HUES64 (cell line): ENCODE results near the gene CLEC11A.

ENCODE experiments used
- H3K27ac ChIP-seq: 2 replicates; pipeline ENCODE4 v1.7.0; 2013; ENCODE audit warnings: low read depth, low read length, inconsistent platforms
- H3K27me3 ChIP-seq: 2 replicates; pipeline ENCODE4 v1.6.1; 2013; ENCODE audit warnings: mild to moderate bottlenecking, low read length; ENCODE audit not compliant: insufficient read depth
- H3K36me3 ChIP-seq: 2 replicates; pipeline ENCODE4 v1.6.1; 2013; ENCODE audit warnings: mild to moderate bottlenecking, low read length; ENCODE audit not compliant: insufficient read depth
- H3K4me1 ChIP-seq: 2 replicates; pipeline ENCODE4 v1.6.1; 2013; ENCODE audit warnings: mild to moderate bottlenecking, low read length, moderate library complexity; ENCODE audit not compliant: insufficient read depth
- H3K4me3 ChIP-seq: 2 replicates; pipeline ENCODE4 v1.5.1; 2013; ENCODE audit warnings: mild to moderate bottlenecking, low read length, moderate library complexity
- H3K9ac ChIP-seq: 2 replicates; pipeline ENCODE4 v1.6.1; 2013; ENCODE audit warnings: mild to moderate bottlenecking, low read depth, low read length
- H3K9me3 ChIP-seq: 2 replicates; pipeline ENCODE4 v1.6.1; 2013; ENCODE audit warnings: low read depth, low read length; ENCODE audit not compliant: insufficient read depth
- WGBS: fragments of 150-250, 120-280 bp; methylation state at CpG from one replicate; pipeline ENCODE4 v1.1.7; 2013; ENCODE audit warnings: missing lambda C conversion rate; 5-methylcytosine and 5-hydroxymethylcytosine counted together

The CLEC11A gene

DNA sequence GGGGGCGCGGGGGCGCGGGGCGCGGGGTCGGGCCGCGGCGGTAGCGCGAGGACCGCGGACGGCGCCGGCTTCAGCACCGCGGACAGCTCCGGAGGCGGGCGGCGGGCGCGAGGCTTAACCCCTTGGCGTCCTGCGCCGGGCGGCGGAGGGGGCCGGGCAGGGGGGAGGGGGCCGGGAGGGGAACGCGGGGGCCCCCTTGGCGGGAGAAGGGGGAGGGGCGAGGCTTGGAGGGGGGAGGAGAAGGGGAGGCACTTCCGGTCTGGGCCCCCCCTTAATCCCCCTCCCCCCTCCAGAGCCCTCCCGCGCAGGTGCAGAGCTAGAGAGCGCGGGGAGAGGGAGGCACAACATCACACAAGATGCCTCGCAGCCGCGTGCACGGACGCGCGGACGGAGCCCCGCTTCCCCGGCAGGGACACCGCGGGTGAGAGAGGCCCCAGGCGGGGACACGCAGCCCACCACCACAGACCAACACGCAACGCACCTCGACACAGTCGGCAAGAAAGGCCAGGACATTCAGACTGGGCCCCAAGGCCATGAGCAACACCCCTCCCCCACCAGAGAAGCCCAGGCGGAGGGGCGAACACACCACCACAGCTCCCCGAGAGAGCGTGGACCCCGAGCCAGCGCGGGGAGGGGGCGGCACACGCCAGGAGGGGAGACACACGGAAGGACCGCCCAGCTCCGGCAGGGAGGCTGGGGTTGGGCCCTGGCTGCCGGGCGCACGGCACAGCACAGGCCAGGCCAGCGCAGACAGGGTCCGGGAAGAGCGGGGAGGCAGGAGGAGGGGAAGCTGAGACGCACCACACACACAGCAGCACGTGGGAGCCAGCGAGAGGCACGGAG, 27.7 kb upstream of the CLEC11A start:
- 57% methylated on average over 56 of the region's 81 CpGs for WGBS
- H3K9me3 ChIP-seq: peaks cover 25% of the 10 kb centered on the region
- H3K4me1 ChIP-seq: no peaks in the 10 kb centered on the region
- H3K9ac ChIP-seq: no peak overlapping the region
- no peaks in the 10 kb centered on the region for H3K36me3 ChIP-seq
- peak overlapping the region; percentile 48 for H3K4me3 ChIP-seq
- H3K27me3 ChIP-seq: peaks cover 80% of the 10 kb centered on the region
- no peak overlapping the region for H3K27ac ChIP-seq

DNA sequence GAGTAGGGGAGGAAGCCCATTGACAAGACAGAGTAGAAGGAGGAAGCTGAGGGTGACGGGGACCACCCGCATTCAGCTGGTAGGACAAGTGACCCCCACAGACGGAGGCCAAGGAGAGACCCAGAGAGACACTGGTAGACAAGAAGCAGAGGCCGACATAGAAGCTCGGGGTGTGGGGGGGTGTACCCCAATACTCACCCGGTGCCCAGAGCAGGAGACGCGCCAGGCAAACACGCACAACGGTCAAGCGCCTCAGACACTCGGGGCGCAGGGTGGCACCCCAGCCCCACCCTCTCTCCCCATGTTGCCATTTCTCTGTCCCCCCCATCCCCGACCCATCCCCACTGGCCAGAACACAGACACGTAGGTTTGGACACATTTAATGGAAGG, 27.1 kb upstream of the CLEC11A start:
- Histone ChIP-seq H3K36me3 (no peaks in the 10 kb centered on the region), H3K9ac (no peak overlapping the region), H3K4me3 (no peak overlapping the region), H3K4me1 (no peaks in the 10 kb centered on the region), H3K27ac (no peak overlapping the region), H3K9me3 (peaks cover 23% of the 10 kb centered on the region; the same call in 1 of the 2 replicates), H3K27me3 (peaks cover 75% of the 10 kb centered on the region)
- 77% methylated on average over 13 of the region's 15 CpGs for WGBS

DNA sequence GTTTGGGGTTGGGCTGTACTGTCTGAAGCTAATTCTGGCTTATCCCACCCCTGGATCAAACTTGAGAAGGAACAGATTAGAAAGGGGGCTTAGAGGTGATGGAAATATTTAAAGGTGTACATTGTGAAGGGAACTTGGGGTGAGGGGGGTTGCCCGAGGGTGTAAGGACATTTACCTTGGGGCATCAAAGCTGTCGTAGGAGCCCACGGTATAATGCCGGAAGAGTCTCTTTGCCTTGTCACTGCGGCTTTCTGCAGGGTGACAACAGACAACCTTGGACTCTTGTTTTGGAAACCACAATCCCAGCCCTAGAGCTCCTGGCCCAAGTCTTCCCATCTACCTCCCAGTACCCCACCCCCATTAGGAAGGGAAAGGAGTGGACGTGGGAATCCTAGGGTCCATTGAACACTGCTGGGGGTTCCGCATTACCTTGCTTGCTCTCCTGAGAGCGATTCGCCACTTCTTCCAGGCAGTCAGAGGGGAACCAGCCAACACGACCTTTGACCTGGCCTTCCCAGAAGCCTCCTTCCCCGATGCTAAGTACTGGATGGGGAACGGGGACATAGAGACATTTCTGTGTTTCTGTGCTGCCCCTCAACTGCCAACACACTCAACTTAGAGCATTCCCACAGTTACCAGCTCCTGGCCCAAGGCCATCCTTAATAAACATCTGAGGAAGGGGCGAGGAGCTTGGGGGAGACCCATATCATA, 25.6 kb upstream of the CLEC11A start:
- no peak overlapping the region for H3K27ac ChIP-seq
- H3K27me3 ChIP-seq: peaks cover 63% of the 10 kb centered on the region
- peaks cover 18% of the 10 kb centered on the region; the same call in 1 of the 2 replicates for H3K9me3 ChIP-seq
- H3K4me1 ChIP-seq: no peaks in the 10 kb centered on the region
- H3K9ac ChIP-seq: no peak overlapping the region
- H3K36me3 ChIP-seq: no peaks in the 10 kb centered on the region
- WGBS: 81% methylated on average over 13 of the region's 13 CpGs
- no peak overlapping the region for H3K4me3 ChIP-seq

GRCh38 chr19:50701367-50701985, 21.7 kb upstream of the CLEC11A start:
- WGBS: 89% methylated on average over 13 of the region's 13 CpGs
- peaks cover 32% of the 10 kb centered on the region for H3K27me3 ChIP-seq

GRCh38 chr19:50702158-50702870, 20.9 kb upstream of the CLEC11A start:
- no peaks in the 10 kb centered on the region for H3K4me1 ChIP-seq
- no peaks in the 10 kb centered on the region for H3K36me3 ChIP-seq
- H3K27ac ChIP-seq: no peak overlapping the region
- no peak overlapping the region for H3K4me3 ChIP-seq
- WGBS: 87% methylated on average over 23 of the region's 23 CpGs
- H3K9me3 ChIP-seq: peaks cover 14% of the 10 kb centered on the region; the same call in 1 of the 2 replicates
- no peak overlapping the region for H3K9ac ChIP-seq
- H3K27me3 ChIP-seq: peaks cover 28% of the 10 kb centered on the region

More at GRCh38 chr19:50701367-50701985, 21.7 kb upstream of the CLEC11A start:
- Histone ChIP-seq H3K4me1 (no peaks in the 10 kb centered on the region), H3K9me3 (peaks cover 17% of the 10 kb centered on the region; the same call in 1 of the 2 replicates), H3K4me3 (no peak overlapping the region), H3K36me3 (no peaks in the 10 kb centered on the region), H3K27ac (no peak overlapping the region), H3K9ac (no peak overlapping the region)

DNA sequence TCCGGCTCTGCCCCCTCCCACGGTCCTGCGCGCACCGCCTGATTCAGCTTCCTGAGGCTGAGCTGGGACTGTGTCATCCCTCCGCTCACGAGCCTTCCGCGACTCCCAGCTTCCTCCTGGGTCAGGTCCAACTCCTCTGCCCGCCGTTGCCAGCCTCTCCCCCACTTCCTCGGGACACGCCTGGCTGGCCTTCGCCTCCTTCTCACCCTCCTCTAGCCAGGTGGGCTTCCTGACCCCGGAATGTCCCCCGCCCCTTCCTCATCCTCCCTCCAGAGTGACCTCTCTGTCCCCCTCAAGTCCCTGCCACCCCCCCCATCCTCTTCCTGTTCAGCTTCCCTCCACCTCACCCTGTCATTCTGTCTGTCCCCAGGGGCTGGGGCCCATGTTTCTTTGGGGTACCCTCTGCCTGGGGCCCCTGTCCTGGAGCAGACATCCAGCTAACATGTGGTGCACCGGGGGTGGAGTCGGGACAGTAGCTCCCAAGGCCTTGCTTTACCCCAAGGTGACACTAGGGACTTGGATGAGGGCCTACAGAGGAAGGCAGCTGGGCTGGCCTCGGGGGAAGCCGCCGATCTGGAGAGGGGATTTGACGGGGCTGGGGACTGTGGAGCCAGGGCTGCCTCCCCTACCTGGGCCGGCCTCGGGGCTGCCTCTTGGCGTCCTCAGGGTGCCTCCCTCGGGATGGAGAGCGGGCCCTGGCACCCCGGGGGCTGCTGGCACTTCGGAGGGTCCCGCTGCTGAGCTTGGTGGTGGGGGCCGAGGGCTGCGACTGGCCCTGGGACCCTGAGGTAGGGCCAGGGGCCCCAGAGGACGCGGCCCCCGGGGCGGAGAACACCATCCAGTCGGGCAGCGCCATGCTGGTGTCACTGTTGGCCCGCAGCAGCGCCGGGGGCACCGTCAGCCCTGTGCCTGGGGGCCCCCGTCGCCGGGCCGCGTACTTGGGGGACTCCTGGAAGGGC, 20.0 kb upstream of the CLEC11A start:
- Histone ChIP-seq H3K9ac (no peak overlapping the region), H3K9me3 (peaks cover 12% of the 10 kb centered on the region; the same call in 1 of the 2 replicates), H3K36me3 (no peaks in the 10 kb centered on the region), H3K4me1 (no peaks in the 10 kb centered on the region), H3K27ac (no peak overlapping the region), H3K4me3 (no peak overlapping the region), H3K27me3 (peaks cover 19% of the 10 kb centered on the region)
- 85% methylated on average over 47 of the region's 47 CpGs for WGBS

GRCh38 chr19:50703915-50704796, 19.0 kb upstream of the CLEC11A start:
- peaks cover 10% of the 10 kb centered on the region for H3K27me3 ChIP-seq

GRCh38 chr19:50705422-50706019, 17.6 kb upstream of the CLEC11A start:
- Histone ChIP-seq H3K4me3 (no peak overlapping the region), H3K36me3 (no peaks in the 10 kb centered on the region), H3K27me3 (peaks cover 3% of the 10 kb centered on the region; the same call in 1 of the 2 replicates), H3K9me3 (peaks cover 15% of the 10 kb centered on the region), H3K27ac (no peak overlapping the region), H3K4me1 (no peaks in the 10 kb centered on the region), H3K9ac (no peak overlapping the region)
- WGBS: 76% methylated on average over 9 of the region's 9 CpGs

More at GRCh38 chr19:50703915-50704796, 19.0 kb upstream of the CLEC11A start:
- H3K36me3 ChIP-seq: no peaks in the 10 kb centered on the region
- no peak overlapping the region for H3K27ac ChIP-seq
- WGBS: 69% methylated on average over 22 of the region's 22 CpGs
- no peak overlapping the region for H3K4me3 ChIP-seq
- no peak overlapping the region for H3K9ac ChIP-seq
- no peaks in the 10 kb centered on the region for H3K4me1 ChIP-seq
- peaks cover 15% of the 10 kb centered on the region; the same call in 1 of the 2 replicates for H3K9me3 ChIP-seq

- no peak overlapping the region for H3K9ac ChIP-seq
- peaks cover 13% of the 10 kb centered on the region for H3K9me3 ChIP-seq
- H3K27ac ChIP-seq: no peak overlapping the region
- H3K4me1 ChIP-seq: no peaks in the 10 kb centered on the region
- no peak overlapping the region for H3K4me3 ChIP-seq
- no peaks in the 10 kb centered on the region for H3K36me3 ChIP-seq
- H3K27me3 ChIP-seq: peaks cover 3% of the 10 kb centered on the region; the same call in 1 of the 2 replicates
- WGBS: 75% methylated on average over 5 of the region's 5 CpGs
These were observed 16.8 kb upstream of the CLEC11A start for GRCh38 chr19:50706387-50706786.
